DMS153 (cell line): Measurements from ENCODE around the gene CHST9.
A peak's percentile ranks its signal among the peaks of the same experiment; 100 is the strongest.

ENCODE experiments used
- DNase-seq: peaks from one replicate; lab custom pipeline; 2025; lab: John Stamatoyannopoulos, UW

Gene CHST9

DNA sequence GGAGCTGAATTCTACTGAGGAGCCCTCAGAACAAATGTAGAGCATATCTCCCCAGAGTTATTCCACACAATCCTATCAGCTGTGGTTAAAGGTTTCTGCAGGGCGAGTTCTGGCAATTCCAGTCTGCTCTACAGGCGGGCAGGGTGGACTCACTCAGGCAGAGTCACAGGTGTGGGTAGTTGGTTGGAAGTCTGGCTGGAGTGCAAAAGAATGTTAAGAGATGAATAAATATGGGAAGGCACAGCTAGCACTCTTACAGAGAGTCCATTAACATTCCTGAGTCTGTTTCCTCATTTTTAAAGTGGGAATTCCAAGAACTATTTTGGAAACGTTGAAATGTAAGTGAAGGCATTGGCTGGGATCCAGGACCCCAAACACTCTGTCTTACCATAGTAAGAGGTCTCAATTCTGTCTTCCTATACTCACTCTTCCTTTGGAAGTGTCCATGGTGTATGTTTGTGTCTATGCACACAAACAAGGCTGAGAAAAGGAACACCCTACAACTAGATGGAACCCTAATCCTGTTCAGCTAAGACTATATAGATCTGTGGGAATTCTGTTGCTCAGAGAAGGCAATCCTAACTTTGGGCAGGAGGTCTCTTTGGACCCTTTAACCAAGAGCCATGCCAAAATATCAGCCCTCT lies 256.3 kb downstream of the CHST9 start:
- DNase-seq: no peak

GRCh38 chr18:26927822-26928221 lies 257.3 kb downstream of the CHST9 start:
- peak; percentile 31 for DNase-seq

DNA sequence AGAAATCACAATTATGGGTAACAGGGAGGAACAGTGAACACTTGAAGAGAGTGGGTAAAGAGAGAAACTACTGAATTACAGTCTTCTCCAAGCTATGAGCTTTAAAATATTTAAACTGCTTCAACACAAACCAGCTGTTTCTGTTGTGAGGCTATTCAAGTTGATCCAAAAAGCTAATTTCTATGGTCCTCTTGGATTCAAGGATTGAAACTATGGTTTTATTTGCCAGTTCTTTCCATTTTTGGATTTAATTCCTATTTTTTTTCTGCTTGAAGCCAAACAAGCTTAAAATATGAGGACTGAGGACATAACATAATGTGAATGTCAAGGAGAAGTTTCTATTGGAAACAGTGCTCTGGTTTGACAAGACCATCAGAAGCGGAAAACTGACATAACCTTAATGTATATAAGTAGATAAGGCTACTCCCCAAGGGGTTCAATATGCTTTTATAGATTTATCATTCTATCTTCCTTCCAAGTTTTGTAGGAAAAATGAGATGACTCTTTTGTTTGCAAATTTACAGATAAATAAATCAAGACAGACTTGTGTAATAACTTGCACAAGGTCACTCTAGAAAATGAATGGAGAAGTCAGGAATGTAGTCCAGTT lies 258.9 kb downstream of the CHST9 start:
- no peak for DNase-seq

- no peak for DNase-seq
These were observed 259.8 kb downstream of the CHST9 start for GRCh38 chr18:26925313-26925712.

- DNase-seq: no peak
These were observed 262.8 kb downstream of the CHST9 start for GRCh38 chr18:26922313-26922712.

DNA sequence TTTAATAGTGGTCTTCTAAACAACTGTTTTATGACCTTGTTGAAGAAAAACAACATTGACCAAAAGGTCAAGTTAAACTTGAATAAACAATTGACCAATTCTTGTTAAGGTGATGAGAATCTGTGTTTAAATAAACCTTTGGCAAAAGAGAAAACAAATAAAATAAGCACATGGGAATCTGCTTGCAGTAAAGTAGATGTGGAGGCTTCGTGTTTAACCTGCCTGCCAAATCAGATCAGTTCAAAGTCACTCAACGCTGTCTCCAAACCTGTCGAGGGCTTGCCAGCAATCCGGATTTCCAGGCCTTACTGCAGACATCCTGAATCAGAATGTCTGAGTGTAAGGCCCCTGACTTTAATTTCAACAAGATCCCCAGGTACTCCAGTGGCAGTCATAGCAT lies 264.5 kb downstream of the CHST9 start:
- no peak for DNase-seq

DNA sequence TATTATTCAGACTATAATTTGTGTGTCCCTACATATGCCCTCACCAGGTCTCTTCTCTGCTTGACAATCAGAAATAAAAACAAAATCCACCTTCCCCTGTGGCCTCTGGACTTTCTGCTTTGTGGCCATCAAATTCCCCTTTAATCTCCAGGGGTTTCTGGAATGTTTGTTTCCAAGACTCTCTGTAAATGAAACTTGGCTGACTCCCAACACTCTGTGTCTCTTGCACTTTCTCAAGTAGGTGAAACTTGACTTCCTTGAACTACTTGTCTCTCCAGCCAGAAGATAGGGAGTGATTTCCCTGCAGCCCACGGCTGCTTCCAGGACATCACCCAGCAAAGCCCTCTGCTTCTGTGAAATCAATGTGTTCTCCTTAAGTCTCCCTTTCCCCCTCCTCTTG lies 265.5 kb downstream of the CHST9 start:
- DNase-seq: no peak

GRCh38 chr18:26919201-26919600 lies 265.9 kb downstream of the CHST9 start:
- no peak for DNase-seq

DNA sequence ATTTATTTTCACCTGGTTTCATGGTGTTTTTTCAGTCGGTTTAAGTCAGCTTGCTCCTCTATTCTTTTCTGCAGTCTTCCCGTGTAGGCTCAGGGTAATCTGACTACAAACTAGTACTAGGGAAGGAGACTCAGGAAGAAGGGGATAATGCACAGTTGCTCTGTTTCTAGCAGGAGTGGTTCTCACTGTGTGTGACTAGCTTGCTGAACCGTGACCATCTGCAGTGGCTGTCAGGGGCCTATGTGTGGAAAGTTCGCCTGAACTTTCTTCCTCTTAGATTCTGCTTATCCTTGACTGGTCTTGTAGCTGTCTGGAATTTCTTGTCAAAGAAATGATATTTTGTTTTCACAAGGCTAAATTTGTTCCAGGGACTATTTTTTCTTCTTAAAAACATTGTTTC lies 273.3 kb downstream of the CHST9 start:
- DNase-seq: no peak

- no peak for DNase-seq
These were observed 275.4 kb downstream of the CHST9 start for GRCh38 chr18:26909599-26910290.

GRCh38 chr18:26908906-26909305 lies 276.2 kb downstream of the CHST9 start:
- DNase-seq: no peak

GRCh38 chr18:26902291-26902690 lies 282.8 kb downstream of the CHST9 start:
- DNase-seq: no peak

DNA sequence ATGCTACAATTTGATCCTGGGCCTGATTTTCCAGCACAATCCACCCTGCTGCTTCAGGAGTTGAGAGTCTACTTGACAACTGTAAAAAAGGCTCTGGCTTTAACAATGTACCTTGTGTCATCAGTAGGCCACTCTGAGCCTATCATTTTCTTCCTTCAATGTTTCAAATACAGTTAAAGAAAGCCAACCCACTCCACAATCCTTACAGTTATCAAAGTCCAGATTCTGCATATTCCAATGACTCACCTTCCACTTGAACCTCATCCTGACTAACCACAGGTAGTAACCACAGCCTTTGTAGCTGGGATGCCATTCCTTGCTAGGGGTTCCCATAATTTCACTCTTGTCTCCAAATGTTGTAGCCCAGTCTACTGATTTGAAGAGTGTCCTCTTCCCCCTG lies 284.1 kb downstream of the CHST9 start:
- DNase-seq: no peak

GRCh38 chr18:26894426-26894825 lies 290.7 kb downstream of the CHST9 start:
- no peak for DNase-seq

GRCh38 chr18:26893996-26894395 lies 291.1 kb downstream of the CHST9 start:
- no peak for DNase-seq

DNA sequence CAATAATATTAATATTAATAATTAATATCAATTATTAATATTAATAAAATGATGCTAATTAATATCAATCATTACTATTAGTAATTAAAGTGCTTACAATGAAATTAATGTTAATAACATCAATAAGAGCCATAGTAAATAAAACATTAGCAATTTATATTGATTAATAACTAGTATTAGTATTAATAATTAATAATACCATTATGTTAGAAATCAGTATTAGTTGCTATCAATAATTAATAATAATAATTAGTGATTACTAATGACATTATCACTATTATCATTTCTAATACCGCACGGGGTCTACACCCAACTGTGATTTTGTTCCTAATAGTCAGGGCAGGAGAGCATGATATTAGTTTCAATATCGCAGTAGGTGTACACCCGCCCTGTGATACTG lies 296.8 kb downstream of the CHST9 start:
- DNase-seq: no peak

DNA sequence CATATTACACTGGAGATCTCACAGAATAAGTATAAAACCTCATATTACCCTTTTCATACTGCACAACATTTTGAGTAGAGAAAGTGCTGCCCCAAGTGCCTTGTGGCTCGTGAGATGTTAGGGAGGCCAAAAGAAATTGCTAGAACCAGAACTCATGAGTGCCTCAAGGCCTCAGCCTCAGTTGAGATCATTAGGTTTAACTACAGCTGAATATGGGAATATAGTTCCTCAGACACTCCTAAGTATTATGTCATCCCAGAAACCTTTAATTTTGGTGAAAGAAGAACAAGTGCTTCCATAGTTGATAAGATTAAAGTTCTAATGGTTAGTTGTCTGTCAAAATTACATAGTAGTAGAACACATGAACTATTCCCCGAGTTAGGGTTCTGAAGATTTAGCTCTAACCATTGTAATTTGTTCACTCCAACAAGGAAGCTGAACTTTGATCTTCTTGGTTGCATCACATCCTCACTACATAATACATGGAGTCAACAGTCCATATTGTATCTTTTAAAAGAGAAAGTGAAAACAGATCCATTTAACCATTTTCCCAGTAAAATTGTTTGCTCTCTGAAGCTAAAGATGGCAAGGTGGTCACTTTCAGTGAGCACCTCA lies 310.0 kb downstream of the CHST9 start:
- DNase-seq: no peak

GRCh38 chr18:26874283-26874682 lies 310.8 kb downstream of the CHST9 start:
- no peak for DNase-seq

- DNase-seq: no peak
These were observed 315.5 kb downstream of the CHST9 start for GRCh38 chr18:26869640-26870039.

GRCh38 chr18:26868968-26869586 lies 316.0 kb downstream of the CHST9 start:
- no peak for DNase-seq

- DNase-seq: no peak
These were observed 317.6 kb downstream of the CHST9 start for GRCh38 chr18:26867471-26867870.

- no peak for DNase-seq
These were observed 319.6 kb downstream of the CHST9 start, which contains the start of gene AQP4 for GRCh38 chr18:26865557-26865956. AQP4 (minus strand) TSS chr18:26865707; CDS start chr18:26865689, 18 bp downstream.

GRCh38 chr18:26864658-26865057 lies 320.4 kb downstream of the CHST9 start:
- no peak for DNase-seq
